H9 (cell line): ENCODE measurements around the gene DDX47. TPM values are rescaled to one million over a fixed set of nuclear protein-coding genes. Genes with fewer than 3 reads are reported as not detected.

ENCODE experiments used
- DNase-seq: peaks from one replicate; pipeline ENCODE4 v3.0.0-alpha.2; 2017
- H2AFZ ChIP-seq: one replicate; pipeline ENCODE4 v1.6.1; 2013; ENCODE audit warnings: mild to moderate bottlenecking, low read length, control low read depth, moderate library complexity
- H2AK5ac ChIP-seq: 2 replicates; pipeline ENCODE4 v1.6.1; 2013; ENCODE audit warnings: low read length, control low read depth, mixed read lengths; ENCODE audit not compliant: insufficient read length
- H2BK120ac ChIP-seq: one replicate; pipeline ENCODE4 v1.6.1; 2013; ENCODE audit warnings: low read depth, mild to moderate bottlenecking, low read length, control low read depth, inconsistent platforms; ENCODE audit not compliant: poor library complexity, severe bottlenecking
- H2BK12ac ChIP-seq: 2 replicates; pipeline ENCODE4 v1.6.1; 2013; ENCODE audit warnings: low read length, control low read depth, mixed read lengths, low read depth; ENCODE audit not compliant: insufficient read length
- H2BK15ac ChIP-seq: 2 replicates; pipeline ENCODE4 v1.6.1; 2013; ENCODE audit warnings: low read depth, low read length, control low read depth
- H2BK20ac ChIP-seq: one replicate; pipeline ENCODE4 v1.6.1; 2013; ENCODE audit warnings: low read depth, mild to moderate bottlenecking, low read length, control low read depth, inconsistent platforms; ENCODE audit not compliant: poor library complexity, severe bottlenecking
- H2BK5ac ChIP-seq: 2 replicates; pipeline ENCODE4 v1.6.1; 2013; ENCODE audit warnings: low read length, control low read depth, mixed read lengths; ENCODE audit not compliant: insufficient read length
- H3K14ac ChIP-seq: 2 replicates; pipeline ENCODE4 v1.6.1; 2013; ENCODE audit warnings: low read length, control low read depth; ENCODE audit not compliant: insufficient read depth
- H3K18ac ChIP-seq: 2 replicates; pipeline ENCODE4 v1.6.1; 2013; ENCODE audit warnings: low read depth, mild to moderate bottlenecking, mixed read lengths, low read length, control low read depth; ENCODE audit not compliant: insufficient read length
- H3K23ac ChIP-seq: 2 replicates; pipeline ENCODE4 v1.6.1; 2013; ENCODE audit warnings: low read length, control low read depth, mixed read lengths, low read depth; ENCODE audit not compliant: insufficient read length
- H3K23me2 ChIP-seq: 2 replicates; pipeline ENCODE4 v1.6.1; 2013; ENCODE audit warnings: low read depth, mild to moderate bottlenecking, mixed read lengths, low read length, control low read depth; ENCODE audit not compliant: insufficient read length, poor library complexity, severe bottlenecking
- H3K27ac ChIP-seq: 2 replicates; pipeline ENCODE4 v1.5.1; 2013; ENCODE audit warnings: low read length, control low read depth, mixed read lengths, low read depth; ENCODE audit not compliant: insufficient read length
- H3K27me3 ChIP-seq: 2 replicates; pipeline ENCODE4 v1.6.1; 2013; ENCODE audit warnings: low read length, control low read depth, inconsistent platforms; ENCODE audit not compliant: insufficient read depth
- H3K4ac ChIP-seq: 2 replicates; pipeline ENCODE4 v1.6.1; 2013; ENCODE audit warnings: low read depth, mild to moderate bottlenecking, control low read depth, inconsistent platforms, low read length, moderate library complexity
- H3K4me1 ChIP-seq: 2 replicates; pipeline ENCODE4 v1.6.1; 2013; ENCODE audit warnings: low read length, control low read depth, inconsistent platforms; ENCODE audit not compliant: insufficient read depth
- H3K4me2 ChIP-seq: 2 replicates; pipeline ENCODE4 v1.6.1; 2013; ENCODE audit warnings: low read length, control low read depth, mixed read lengths; ENCODE audit not compliant: insufficient read length, insufficient read depth
- H3K56ac ChIP-seq: 2 replicates; pipeline ENCODE4 v1.6.1; 2013; ENCODE audit warnings: low read depth, mild to moderate bottlenecking, mixed read lengths, low read length, control low read depth; ENCODE audit not compliant: insufficient read length
- H3K79me1 ChIP-seq: 2 replicates; pipeline ENCODE4 v1.6.1; 2013; ENCODE audit warnings: low read depth, mild to moderate bottlenecking, moderate library complexity, low read length, control low read depth, inconsistent platforms; ENCODE audit not compliant: insufficient read depth, poor library complexity, severe bottlenecking
- H3K79me2 ChIP-seq: 2 replicates; pipeline ENCODE4 v1.6.1; 2013; ENCODE audit warnings: low read length, control low read depth, inconsistent platforms; ENCODE audit not compliant: insufficient read depth
- H3K9ac ChIP-seq: 2 replicates; pipeline ENCODE4 v1.6.1; 2013; ENCODE audit warnings: low read length, control low read depth, mixed read lengths; ENCODE audit not compliant: insufficient read length; ENCODE audit errors: extremely low read depth
- H3K9me3 ChIP-seq: one replicate; pipeline ENCODE4 v1.6.1; 2013; ENCODE audit warnings: low read depth, low read length, inconsistent platforms; ENCODE audit not compliant: control insufficient read depth
- H3T11ph ChIP-seq: one replicate; pipeline ENCODE4 v1.6.1; 2013; ENCODE audit warnings: mild to moderate bottlenecking, low read length, control low read depth, inconsistent platforms
- H4K20me1 ChIP-seq: one replicate; pipeline ENCODE4 v1.6.1; 2013; ENCODE audit not compliant: control insufficient read depth, insufficient read length, insufficient read depth
- H4K5ac ChIP-seq: 2 replicates; pipeline ENCODE4 v1.6.1; 2013; ENCODE audit warnings: low read depth, mild to moderate bottlenecking, mixed read lengths, low read length, control low read depth; ENCODE audit not compliant: insufficient read length
- H4K8ac ChIP-seq: replicated peaks from 2 replicates; pipeline ENCODE4 v1.6.1; 2013; ENCODE audit warnings: low read length, control low read depth, mixed read lengths, low read depth; ENCODE audit not compliant: insufficient read length
- H4K91ac ChIP-seq: 2 replicates; pipeline ENCODE4 v1.6.1; 2013; ENCODE audit warnings: low read depth, mild to moderate bottlenecking, moderate library complexity, mixed read lengths, low read length, control low read depth; ENCODE audit not compliant: insufficient read length
- H3K27ac Mint-ChIP-seq, 3 experiments: 2 replicates in 2 of 3; 3 replicates in 1 of 3; pipeline ENCODE4 v1.8.0; 2020 to 2021; ENCODE audit warnings: mixed read lengths in 3 of 3, mild to moderate bottlenecking in 1 of 3, moderate library complexity in 1 of 3
- H3K27me3 Mint-ChIP-seq: 2 replicates; pipeline ENCODE4 v1.8.0; 2021; ENCODE audit warnings: low read depth, mild to moderate bottlenecking, moderate library complexity, mixed read lengths
- H3K36me3 Mint-ChIP-seq, 3 experiments: 2 replicates in 2 of 3; 3 replicates in 1 of 3; pipeline ENCODE4 v1.8.0; 2020 to 2021; ENCODE audit warnings: low read depth in 3 of 3, mixed read lengths in 3 of 3; ENCODE audit not compliant: insufficient read depth in 1 of 3
- H3K4me1 Mint-ChIP-seq, 2 experiments: 2 replicates each; pipeline ENCODE4 v1.8.0; 2020; ENCODE audit warnings: mixed read lengths in 2 of 2
- H3K4me3 Mint-ChIP-seq, 2 experiments: 2 replicates in 1 of 2; 3 replicates in 1 of 2; pipeline ENCODE4 v1.8.0; 2020 to 2021; ENCODE audit warnings: mild to moderate bottlenecking in 2 of 2, mixed read lengths in 2 of 2, moderate library complexity in 1 of 2
- H3K9me3 Mint-ChIP-seq, 2 experiments: 2 replicates in 1 of 2; 3 replicates in 1 of 2; pipeline ENCODE4 v1.8.0; 2020; ENCODE audit warnings: mild to moderate bottlenecking in 2 of 2, mixed read lengths in 2 of 2, moderate library complexity in 1 of 2
- CTCF ChIP-seq: fragments of 200-600 bp; sonication (generic); conservative IDR thresholded peaks from 3 replicates; pipeline ENCODE4 v1.8.0; 2021; ENCODE audit warnings: antibody characterized with exemption, mild to moderate bottlenecking
- WGBS: extraction: QIAGEN DNeasy Blood & Tissue Kit; methylation state at CpG from one replicate; pipeline ENCODE4 v1.1.7; 2013; ENCODE audit warnings: missing lambda C conversion rate, low lambda C conversion rate, mixed read lengths; ENCODE audit not compliant: insufficient read length; ENCODE audit errors: extremely low coverage; 5-methylcytosine and 5-hydroxymethylcytosine counted together
- total RNA-seq: library from RNA; stranded (reverse); gene quantifications from 2 replicates; pipeline ENCODE4 v1.2.1, GENCODE V29; 2021

DDX47 gene
- total RNA-seq, 1 experiment from 2014 or later, result 78.2 TPM

DNA sequence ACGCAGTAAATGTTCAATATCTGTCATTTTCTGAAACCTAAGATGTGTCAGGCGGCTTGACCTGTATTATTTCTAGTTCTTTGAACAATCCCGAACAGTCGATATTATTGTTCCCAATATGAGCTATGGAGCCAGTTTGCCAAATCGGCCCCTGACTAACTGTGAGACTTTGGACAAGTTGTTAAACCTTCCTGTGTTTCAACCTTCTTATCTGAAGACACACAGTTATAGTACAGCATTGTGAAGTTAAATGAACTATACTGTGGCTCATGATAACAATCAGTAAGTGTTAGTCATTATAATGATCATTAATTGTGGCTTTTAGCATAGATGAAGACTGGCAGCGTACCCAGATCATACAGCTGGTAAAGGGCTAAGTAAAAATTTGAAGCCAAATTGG lies 23.4 kb downstream of the DDX47 start:
- Mint-ChIP-seq H3K36me3 (peaks cover 13 to 27% (median 26%) of the 10 kb centered on the region in 3 experiments; a peak in 6 of 7 replicates), H3K4me1 (peaks cover 8 to 10% of the 10 kb centered on the region in 2 experiments), H3K4me3 (no peak overlapping the region), H3K27me3 (no peaks in the 10 kb centered on the region), H3K9me3 (no peaks in the 10 kb centered on the region), H3K27ac (no peak overlapping the region)
- H2BK120ac ChIP-seq, result no peak overlapping the region
- H3K23me2 ChIP-seq, result no peaks in the 10 kb centered on the region
- no peak overlapping the region for H3K56ac ChIP-seq
- no peaks in the 10 kb centered on the region for H3K79me2 ChIP-seq
- H3K79me1 ChIP-seq, result no peaks in the 10 kb centered on the region
- H3K4ac ChIP-seq, result no peak overlapping the region
- H3K14ac ChIP-seq, result no peak overlapping the region
- no peak overlapping the region for H2BK15ac ChIP-seq
- no peak overlapping the region for H3K4me2 ChIP-seq
- H3T11ph ChIP-seq, result no peak overlapping the region
- no peak overlapping the region for H2BK5ac ChIP-seq
- TF ChIP-seq CTCF, result no peak
- H2BK12ac ChIP-seq, result no peak overlapping the region
- no peak overlapping the region for H3K18ac ChIP-seq
- H4K5ac ChIP-seq, result no peak overlapping the region
- no peaks in the 10 kb centered on the region for H4K20me1 ChIP-seq
- no peaks in the 10 kb centered on the region for H3K27me3 ChIP-seq
- no peaks in the 10 kb centered on the region for H3K9me3 ChIP-seq
- H2AK5ac ChIP-seq, result no peak overlapping the region
- H3K4me1 ChIP-seq, result no peaks in the 10 kb centered on the region; the same call in 1 of the 2 replicates
- no peak for DNase-seq
- H4K8ac ChIP-seq, result no peak overlapping the region
- H3K23ac ChIP-seq, result no peak overlapping the region
- H2BK20ac ChIP-seq, result no peak overlapping the region
- H2AFZ ChIP-seq, result no peak overlapping the region
- no peak overlapping the region for H3K27ac ChIP-seq
- no peak overlapping the region for H3K9ac ChIP-seq
- H4K91ac ChIP-seq, result no peak overlapping the region
- WGBS, result no CpG with 5 or more reads among the region's 6 CpGs
